ENCODE results near the gene THOC6. TPM values are rescaled to one million over a fixed set of nuclear protein-coding genes. Genes with fewer than 3 reads are reported as not detected.

Gene THOC6
- total and polyA plus RNA-seq, 9 of the 15 experiments (the other 6 are each of a cell fraction or from before 2014, with no cell fraction given) = 2.5 to 65.4 (median 42.3) TPM

DNA sequence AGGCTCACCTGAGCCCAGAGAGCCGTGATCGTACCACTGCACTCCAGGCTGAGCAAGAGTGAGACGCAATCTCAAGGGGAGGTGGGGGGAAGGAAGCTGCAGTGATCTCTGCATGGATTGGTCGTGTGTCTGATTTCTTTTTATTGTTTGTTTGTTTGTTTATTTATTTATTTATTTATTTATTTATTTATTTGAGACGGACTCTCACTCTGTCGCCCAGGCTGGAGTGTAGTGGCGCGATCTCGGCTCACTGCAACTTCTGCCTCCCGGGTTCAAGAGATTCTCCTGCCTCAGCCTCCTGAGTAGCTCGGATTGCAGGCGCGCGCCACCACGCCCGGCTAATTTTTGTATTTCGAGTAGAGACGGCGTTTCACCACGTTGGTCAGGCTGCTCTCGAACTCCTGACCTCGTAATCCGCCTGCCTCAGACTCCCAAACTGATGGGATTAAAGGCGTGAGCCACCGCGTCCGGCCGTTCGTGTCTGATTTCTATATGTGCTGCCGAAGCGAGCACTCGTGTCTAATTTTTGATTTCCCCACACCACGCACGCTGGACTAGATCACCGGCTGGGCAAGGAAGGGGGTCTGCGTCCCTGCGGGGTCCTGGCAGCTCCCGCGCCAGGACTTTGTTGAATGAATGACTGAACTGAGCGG, 4.1 kb upstream of the THOC6 start (continued):
- TF ChIP-seq, protein P1, sequence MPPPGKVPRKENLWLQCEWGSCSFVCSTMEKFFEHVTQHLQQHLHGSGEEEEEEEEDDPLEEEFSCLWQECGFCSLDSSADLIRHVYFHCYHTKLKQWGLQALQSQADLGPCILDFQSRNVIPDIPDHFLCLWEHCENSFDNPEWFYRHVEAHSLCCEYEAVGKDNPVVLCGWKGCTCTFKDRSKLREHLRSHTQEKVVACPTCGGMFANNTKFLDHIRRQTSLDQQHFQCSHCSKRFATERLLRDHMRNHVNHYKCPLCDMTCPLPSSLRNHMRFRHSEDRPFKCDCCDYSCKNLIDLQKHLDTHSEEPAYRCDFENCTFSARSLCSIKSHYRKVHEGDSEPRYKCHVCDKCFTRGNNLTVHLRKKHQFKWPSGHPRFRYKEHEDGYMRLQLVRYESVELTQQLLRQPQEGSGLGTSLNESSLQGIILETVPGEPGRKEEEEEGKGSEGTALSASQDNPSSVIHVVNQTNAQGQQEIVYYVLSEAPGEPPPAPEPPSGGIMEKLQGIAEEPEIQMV (tag; conservative IDR thresholded peaks at IDR 0.05; ENCODE audit: low read depth) = no peak
- TF ChIP-seq BCOR (IDR thresholded peaks at IDR 0.05) = peak; percentile 82
- TF ChIP-seq BACH1 (tag; IDR thresholded peaks at IDR 0.05) = no peak
- TF ChIP-seq, protein P2, sequence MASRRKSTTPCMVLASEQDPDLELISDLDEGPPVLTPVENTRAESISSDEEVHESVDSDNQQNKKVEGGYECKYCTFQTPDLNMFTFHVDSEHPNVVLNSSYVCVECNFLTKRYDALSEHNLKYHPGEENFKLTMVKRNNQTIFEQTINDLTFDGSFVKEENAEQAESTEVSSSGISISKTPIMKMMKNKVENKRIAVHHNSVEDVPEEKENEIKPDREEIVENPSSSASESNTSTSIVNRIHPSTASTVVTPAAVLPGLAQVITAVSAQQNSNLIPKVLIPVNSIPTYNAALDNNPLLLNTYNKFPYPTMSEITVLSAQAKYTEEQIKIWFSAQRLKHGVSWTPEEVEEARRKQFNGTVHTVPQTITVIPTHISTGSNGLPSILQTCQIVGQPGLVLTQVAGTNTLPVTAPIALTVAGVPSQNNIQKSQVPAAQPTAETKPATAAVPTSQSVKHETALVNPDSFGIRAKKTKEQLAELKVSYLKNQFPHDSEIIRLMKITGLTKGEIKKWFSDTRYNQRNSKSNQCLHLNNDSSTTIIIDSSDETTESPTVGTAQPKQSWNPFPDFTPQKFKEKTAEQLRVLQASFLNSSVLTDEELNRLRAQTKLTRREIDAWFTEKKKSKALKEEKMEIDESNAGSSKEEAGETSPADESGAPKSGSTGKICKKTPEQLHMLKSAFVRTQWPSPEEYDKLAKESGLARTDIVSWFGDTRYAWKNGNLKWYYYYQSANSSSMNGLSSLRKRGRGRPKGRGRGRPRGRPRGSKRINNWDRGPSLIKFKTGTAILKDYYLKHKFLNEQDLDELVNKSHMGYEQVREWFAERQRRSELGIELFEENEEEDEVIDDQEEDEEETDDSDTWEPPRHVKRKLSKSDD (conservative IDR thresholded peaks at IDR 0.05; ENCODE audit: low read length) = no peak
- 0 out of 2 replicates have a peak, but pooled peaks have one; percentile 12 for TF ChIP-seq KDM2B (CRISPR knock-in tag; IDR thresholded peaks at IDR 0.05)
- TF ChIP-seq, protein P3, sequence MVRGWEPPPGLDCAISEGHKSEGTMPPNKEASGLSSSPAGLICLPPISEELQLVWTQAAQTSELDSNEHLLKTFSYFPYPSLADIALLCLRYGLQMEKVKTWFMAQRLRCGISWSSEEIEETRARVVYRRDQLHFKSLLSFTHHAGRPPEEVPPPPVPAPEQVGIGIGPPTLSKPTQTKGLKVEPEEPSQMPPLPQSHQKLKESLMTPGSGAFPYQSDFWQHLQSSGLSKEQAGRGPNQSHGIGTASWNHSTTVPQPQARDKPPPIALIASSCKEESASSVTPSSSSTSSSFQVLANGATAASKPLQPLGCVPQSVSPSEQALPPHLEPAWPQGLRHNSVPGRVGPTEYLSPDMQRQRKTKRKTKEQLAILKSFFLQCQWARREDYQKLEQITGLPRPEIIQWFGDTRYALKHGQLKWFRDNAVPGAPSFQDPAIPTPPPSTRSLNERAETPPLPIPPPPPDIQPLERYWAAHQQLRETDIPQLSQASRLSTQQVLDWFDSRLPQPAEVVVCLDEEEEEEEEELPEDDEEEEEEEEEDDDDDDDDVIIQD (CRISPR knock-in tag; IDR thresholded peaks at IDR 0.05) = no peak
- no peak for TF ChIP-seq DNMT1 (IDR thresholded peaks at IDR 0.05)
- TF ChIP-seq, protein P4, sequence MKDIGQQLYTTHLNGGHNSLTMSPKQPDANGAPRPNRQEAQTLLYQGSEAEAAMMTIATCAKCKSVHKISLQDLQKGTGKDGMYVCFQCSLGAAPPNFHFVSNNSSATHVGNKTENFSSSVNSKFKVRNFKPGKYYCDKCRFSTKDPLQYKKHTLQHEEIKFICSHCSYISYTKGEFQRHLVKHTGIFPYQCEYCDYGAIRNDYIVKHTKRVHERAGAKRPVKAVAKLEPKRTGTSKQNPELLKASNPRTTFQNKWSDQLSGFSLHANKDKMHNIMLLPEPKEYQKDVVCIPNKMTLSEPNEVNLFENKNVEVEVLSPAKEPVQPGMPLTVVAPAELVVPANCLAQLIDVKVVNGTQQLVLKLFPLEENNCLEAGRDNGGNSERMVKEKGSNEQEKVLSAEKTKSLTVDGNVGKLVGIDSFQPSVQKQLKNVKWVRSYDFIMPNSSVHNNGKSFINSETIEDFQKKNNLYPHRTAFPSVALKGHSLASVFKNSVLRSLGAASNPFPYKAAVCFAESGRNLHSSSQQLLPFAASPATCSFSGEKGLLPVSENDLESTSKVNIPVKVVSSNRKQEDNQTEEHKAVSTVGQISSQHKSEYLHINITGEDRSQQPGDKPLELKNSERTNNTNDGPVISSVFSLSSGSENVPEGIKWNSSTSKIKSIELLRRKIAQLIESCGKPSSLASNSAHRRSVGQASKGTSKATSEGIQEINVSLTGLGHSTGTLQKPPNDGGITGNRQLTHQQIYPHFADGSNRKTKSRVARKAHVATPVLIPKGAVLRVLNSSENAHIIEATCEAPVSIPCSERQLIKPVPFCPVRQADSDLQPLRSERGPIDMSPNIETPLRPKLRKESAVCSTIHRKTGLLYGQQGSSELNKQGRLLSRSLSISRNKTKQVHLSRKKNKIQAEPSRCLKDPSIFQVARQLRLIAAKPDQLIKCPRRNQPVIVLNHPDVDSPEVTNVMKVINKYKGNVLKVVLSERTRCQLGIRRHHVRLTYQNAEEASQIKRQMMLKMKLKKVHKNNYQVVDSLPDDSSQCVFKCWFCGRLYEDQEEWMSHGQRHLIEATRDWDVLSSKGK (CRISPR knock-in tag; IDR thresholded peaks at IDR 0.05) = no peak
- TF ChIP-seq, protein P5, sequence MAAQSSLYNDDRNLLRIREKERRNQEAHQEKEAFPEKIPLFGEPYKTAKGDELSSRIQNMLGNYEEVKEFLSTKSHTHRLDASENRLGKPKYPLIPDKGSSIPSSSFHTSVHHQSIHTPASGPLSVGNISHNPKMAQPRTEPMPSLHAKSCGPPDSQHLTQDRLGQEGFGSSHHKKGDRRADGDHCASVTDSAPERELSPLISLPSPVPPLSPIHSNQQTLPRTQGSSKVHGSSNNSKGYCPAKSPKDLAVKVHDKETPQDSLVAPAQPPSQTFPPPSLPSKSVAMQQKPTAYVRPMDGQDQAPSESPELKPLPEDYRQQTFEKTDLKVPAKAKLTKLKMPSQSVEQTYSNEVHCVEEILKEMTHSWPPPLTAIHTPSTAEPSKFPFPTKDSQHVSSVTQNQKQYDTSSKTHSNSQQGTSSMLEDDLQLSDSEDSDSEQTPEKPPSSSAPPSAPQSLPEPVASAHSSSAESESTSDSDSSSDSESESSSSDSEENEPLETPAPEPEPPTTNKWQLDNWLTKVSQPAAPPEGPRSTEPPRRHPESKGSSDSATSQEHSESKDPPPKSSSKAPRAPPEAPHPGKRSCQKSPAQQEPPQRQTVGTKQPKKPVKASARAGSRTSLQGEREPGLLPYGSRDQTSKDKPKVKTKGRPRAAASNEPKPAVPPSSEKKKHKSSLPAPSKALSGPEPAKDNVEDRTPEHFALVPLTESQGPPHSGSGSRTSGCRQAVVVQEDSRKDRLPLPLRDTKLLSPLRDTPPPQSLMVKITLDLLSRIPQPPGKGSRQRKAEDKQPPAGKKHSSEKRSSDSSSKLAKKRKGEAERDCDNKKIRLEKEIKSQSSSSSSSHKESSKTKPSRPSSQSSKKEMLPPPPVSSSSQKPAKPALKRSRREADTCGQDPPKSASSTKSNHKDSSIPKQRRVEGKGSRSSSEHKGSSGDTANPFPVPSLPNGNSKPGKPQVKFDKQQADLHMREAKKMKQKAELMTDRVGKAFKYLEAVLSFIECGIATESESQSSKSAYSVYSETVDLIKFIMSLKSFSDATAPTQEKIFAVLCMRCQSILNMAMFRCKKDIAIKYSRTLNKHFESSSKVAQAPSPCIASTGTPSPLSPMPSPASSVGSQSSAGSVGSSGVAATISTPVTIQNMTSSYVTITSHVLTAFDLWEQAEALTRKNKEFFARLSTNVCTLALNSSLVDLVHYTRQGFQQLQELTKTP (IDR thresholded peaks at IDR 0.05; ENCODE audit: low read depth in 1 of 2, partially characterized antibody in 2 of 2) = peak in 1 of 2 experiments; percentile 55
- TF ChIP-seq, protein P6, sequence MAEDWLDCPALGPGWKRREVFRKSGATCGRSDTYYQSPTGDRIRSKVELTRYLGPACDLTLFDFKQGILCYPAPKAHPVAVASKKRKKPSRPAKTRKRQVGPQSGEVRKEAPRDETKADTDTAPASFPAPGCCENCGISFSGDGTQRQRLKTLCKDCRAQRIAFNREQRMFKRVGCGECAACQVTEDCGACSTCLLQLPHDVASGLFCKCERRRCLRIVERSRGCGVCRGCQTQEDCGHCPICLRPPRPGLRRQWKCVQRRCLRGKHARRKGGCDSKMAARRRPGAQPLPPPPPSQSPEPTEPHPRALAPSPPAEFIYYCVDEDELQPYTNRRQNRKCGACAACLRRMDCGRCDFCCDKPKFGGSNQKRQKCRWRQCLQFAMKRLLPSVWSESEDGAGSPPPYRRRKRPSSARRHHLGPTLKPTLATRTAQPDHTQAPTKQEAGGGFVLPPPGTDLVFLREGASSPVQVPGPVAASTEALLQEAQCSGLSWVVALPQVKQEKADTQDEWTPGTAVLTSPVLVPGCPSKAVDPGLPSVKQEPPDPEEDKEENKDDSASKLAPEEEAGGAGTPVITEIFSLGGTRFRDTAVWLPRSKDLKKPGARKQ (CRISPR knock-in tag; IDR thresholded peaks at IDR 0.05) = 0 out of 2 replicates have a peak, but pooled peaks have one; percentile 19

Data from K562 (cell line).